Superior temporal gyrus (tissue), 1 donor: ENCODE measurements around the gene SLC2A8.

Source experiments
- DNase-seq: peaks from one replicate; pipeline ENCODE4 v3.0.0-alpha.2; 2016; ENCODE audit errors: extremely low spot score

Gene SLC2A8

DNA sequence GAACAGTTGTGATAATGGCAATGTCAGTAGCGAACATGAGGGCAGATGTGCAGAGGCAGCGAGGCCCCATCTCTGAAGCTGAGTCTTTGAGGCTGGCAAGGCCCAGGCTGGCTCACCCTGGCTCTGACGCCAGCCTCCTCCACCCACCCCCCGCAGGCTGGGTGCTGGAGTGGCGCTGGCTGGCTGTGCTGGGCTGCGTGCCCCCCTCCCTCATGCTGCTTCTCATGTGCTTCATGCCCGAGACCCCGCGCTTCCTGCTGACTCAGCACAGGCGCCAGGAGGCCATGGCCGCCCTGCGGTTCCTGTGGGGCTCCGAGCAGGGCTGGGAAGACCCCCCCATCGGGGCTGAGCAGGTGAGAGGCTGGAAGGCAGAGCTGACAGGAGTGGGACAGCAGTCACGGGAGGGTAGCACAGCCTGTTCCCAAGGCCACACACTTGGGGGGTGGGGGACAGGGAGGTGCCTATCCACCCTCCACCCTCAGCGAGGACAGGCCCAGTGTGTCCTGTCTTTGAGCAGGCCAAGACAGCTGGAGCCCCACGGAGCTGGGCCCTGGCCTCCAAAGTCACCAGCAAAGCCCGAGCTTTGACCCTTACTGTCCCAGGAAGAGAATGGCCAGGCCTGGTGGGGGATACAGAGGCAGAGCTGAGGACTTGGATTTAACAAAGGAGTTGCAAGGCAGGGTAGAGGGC lies 5.6 kb downstream of the SLC2A8 start:
- DNase-seq, result no peak

DNA sequence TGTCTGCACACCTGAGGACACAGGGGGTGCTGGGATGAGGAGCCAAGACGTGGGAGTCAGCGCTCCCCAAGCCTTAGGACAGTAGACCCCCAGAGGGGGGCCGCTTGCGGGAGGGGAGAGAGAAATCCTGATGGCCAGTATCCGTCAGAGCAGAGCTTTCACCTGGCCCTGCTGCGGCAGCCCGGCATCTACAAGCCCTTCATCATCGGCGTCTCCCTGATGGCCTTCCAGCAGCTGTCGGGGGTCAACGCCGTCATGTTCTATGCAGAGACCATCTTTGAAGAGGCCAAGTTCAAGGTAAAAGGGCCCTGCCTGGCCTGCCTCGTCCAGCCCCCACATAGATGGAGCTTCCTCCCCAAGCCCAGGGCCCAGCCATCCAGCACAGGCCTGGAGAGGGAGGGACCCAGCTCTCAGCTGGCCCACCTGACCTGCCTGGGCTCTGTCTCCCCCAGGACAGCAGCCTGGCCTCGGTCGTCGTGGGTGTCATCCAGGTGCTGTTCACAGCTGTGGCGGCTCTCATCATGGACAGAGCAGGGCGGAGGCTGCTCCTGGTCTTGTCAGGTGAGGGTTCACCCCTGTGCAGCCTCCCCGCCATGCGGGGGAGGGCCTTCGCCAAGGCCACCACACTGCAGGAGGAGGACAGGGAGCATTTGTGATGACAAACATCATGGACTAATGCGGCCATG lies 6.7 kb downstream of the SLC2A8 start:
- DNase-seq, result no peak

DNA sequence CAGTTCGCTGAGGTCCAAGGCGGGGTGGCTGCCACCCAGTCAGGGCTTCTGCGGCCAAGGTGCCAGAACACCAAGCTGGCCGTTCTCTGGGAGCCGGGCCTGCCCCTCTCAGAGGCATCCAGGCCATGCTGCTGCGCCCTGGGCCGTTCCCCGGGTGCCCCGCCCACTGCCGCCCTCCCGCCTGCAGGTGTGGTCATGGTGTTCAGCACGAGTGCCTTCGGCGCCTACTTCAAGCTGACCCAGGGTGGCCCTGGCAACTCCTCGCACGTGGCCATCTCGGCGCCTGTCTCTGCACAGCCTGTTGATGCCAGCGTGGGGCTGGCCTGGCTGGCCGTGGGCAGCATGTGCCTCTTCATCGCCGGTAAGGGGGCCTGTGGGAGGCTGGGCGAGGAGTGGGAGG lies 7.7 kb downstream of the SLC2A8 start:
- DNase-seq, result no peak

DNA sequence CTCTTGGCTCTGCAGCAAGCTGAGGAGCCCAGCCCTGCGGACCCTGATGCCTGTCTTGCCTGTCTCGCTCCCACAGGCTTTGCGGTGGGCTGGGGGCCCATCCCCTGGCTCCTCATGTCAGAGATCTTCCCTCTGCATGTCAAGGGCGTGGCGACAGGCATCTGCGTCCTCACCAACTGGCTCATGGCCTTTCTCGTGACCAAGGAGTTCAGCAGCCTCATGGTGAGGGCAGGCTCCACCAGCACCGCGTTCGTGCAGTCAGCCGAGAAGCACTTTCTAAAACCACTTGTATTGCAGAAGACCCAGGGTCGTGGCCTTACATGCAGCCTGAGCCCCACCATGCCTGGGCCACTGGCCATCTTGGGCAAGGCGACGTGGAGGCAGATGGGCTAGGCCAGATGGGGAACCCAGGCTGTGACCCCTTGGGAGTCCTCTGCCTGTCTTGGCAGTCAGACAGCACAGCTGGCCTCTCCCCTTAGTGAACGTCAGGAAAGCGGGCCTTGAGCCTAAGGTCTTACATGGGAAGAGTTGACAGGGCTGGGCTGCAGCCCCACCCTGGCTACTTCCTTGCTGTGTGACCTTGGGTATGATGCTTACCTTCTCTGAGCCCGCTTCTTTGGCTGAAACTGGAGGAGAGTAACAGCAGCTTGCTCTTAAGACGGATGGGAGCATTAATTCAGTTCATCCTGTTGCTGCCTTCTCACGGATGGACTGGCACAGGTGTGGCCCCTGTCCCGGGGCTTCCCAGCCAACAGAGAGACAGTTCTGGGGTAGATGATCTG lies 8.6 kb downstream of the SLC2A8 start:
- no peak for DNase-seq

DNA sequence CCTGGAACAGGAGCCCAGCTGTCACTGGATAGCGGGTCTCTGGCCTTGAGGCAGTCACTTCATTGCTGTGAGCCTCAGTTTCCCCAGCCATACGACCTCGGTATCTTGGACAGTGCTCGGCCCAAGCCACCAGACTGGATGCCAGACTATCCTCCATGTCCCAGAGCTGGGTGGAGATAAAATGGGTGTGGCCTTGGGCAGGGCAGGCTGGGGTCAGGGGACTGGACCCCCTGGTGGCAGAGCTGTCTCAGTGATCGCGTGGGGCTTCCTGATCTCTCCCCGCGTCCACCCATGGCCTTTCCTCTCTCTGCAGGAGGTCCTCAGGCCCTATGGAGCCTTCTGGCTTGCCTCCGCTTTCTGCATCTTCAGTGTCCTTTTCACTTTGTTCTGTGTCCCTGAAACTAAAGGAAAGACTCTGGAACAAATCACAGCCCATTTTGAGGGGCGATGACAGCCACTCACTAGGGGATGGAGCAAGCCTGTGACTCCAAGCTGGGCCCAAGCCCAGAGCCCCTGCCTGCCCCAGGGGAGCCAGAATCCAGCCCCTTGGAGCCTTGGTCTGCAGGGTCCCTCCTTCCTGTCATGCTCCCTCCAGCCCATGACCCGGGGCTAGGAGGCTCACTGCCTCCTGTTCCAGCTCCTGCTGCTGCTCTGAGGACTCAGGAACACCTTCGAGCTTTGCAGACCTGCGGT lies 10.0 kb downstream of the SLC2A8 start:
- DNase-seq, result no peak

DNA sequence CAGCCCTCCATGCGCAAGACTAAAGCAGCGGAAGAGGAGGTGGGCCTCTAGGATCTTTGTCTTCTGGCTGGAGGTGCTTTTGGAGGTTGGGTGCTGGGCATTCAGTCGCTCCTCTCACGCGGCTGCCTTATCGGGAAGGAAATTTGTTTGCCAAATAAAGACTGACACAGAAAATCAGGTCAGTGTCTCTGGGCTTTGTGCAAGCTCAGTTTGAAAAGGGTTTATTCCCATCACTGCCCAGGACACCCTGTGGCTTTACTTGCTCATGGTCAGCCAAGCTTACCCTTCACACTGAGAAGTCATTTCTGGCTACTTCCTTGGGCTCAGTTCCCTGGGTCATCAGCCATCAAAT lies 10.5 kb downstream of the SLC2A8 start:
- no peak for DNase-seq

DNA sequence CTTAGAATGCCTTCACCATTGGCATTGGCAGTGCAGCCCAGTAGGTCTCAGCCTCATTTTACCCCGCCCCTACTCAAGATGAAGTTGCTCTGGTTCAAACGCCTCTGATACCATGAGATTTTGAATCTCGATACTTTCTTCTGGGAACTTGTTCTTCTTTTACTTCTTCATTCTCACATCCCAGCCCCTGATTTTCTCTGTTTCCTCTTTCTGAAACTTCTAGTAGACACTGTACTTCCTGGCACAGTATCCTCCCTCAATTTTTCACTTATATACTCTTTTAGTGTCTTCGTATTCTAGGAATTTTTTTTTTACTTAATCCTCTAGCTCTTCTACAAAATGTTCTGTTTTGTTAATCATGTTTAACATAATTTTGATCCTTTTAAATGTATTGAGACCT lies 14.2 kb downstream of the SLC2A8 start:
- DNase-seq, result no peak

DNA sequence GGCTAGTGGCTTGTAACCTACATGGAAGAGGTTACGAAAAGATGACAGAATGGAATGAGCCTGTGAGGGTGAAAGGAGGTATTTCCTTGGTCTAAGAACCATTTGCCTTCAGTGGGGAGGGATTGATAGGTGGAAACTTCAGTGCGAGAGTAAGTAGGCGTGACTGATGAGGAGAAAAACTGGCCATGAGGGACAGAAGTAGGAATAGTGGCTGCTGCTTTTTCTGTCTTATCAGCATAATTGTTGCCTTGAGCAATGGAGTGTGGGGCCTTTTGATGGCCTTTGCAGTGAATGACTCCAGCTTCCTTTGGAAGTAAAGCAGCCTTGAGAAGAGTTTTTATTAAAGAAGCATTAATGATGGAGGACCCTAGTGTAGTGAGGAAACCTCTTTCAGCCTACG lies 18.2 kb downstream of the SLC2A8 start:
- DNase-seq, result no peak

DNA sequence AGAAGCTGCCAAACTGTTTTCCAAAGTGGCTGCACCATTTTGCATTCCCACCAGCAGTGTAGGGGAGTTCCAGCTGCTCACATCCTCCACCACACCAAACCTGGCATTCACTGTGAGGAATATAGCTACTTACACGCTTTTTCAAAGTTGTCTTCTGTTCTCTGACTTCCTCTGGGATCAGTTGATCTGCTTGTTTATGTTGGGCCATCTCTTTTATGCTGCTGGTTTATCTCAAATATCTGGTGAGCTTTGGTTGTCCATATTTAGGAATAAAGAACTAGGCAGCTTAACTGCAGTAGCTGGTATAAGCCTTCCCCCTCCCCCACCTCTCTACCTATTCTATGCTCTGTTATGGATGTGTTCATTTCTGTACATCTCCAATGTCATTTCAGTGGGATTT lies 18.7 kb downstream of the SLC2A8 start:
- no peak for DNase-seq

DNA sequence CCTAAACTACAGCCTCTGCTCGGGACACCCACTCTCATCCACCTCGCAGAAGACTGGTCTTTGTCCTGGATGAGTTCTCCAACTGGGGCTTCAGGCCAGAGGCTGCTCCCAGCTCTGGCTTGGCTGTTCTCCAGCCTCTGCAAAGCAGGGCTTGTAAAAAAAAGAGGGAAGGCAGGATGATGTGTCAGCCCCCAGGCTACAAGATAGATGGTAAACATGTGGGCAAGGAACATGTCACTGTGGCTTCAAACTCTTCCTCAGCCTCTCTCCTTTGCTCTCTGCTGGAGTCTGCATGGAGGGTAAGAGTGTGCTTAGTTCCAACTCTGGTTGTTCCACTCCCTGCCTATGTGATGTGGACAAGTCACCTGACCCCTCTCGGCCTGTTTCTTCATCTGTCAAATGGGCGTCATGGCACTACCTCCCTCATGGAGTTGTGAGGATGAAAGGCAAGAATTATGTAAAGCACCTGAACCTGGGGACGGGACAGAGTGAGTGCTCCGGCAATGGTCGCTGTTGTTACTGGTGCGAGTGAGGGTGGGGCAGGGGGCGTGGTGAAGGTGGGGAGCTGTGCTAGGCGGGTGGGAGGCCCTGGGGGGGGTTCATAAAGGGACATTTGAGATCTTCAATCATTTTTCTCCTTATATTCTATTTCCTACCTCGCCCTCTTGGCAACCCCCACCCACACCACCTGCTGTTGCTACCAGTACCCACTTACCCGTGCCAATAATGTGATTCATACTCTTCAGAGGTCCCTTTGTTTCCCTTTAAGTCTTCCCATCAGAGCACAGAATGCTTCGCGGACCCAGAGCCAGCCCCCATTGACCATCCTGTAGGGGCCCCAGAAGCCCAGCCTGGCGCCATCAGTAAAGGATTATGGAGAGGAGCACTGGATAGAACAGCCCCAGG lies 20.4 kb downstream of the SLC2A8 start:
- no peak for DNase-seq

DNA sequence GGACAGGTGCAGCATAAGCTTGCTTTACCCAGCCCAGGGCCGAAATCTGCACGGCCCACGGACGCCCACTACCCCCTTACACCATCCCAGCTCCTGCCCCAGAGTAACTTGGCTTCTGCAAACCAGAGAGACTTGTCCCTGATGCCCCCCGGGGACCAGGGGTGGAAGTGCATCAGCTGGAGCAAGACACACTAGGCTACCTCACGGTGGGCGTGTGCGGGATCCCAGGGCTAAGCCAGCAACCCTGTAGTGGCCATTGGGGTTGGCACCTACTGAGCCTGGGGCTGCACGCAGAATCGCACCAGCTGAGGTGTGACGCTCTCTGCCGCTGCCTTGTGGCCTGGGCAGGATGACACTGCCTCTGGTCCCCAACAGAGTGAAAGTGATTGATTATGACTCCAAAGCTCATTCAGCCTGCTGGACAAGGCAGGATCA lies 21.1 kb downstream of the SLC2A8 start:
- DNase-seq, result no peak

DNA sequence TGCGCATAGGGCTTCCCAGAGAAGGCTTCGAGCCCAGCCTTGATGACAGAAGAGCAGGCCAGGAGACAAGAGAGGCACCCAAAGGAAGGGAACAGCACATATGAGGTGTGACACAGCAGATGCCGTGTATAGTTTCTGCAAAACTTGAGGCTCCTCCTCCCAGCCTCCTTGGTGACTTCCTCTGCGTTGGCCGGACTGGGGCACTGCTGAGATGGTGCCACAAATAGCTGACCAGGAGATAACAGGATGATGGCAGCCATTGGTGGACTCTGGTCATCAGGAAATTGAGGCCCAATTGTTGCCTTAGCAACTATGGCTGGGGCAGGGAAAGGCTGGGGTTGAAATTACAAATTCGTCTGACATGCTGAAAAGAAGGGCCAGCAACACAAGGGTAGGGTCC lies 22.4 kb downstream of the SLC2A8 start:
- no peak for DNase-seq

DNA sequence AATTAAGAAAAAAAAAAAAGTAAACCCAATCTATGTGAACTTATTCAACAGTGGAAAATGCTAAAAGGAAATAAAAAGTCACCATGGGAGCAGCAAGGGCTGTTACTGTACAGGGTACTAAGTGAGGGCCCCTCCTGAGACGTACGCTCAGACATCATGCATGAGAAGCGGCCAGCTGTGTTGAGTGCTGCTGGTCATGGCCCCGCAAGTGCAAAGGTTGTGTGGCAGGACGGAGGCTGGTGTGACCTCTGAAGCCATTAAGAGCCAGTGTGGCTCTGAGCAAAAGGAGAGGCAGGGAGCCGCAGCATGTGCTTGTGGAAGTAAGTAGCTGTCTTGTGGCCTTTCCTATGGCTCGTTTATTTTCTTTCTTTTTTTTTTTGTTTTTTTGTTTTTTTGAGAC lies 24.1 kb downstream of the SLC2A8 start:
- no peak for DNase-seq

DNA sequence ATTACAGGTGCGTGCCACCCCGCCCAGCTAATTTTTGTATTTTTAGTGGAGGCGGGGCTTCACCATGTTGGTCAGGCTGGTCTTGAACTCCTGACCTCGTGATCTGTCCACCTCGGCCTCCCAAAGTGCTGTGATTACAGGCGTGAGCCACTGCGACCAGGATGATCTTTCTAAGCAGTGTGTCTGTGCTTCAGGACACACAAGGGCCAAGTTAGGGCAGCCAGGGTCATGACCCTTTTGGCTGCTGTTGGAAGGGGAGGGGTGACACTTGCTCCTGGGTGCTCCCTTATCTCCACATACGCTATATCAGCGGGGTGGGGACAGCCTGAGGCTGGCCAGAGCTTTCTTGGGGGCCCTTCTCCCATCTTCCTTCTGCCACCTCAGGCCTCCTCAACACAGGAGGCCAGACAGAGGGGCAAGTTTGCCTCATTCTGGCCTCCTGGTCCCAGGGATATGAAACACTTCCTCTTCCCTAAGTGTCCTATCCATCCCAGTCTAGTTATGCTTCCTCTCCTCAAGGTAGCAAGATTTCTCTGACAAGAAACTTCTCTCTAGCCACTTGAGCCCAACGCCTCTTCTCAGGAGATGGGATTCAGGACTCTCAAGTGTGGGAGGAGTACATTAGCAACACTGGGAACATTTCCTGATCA lies 25.3 kb downstream of the SLC2A8 start:
- DNase-seq, result no peak

DNA sequence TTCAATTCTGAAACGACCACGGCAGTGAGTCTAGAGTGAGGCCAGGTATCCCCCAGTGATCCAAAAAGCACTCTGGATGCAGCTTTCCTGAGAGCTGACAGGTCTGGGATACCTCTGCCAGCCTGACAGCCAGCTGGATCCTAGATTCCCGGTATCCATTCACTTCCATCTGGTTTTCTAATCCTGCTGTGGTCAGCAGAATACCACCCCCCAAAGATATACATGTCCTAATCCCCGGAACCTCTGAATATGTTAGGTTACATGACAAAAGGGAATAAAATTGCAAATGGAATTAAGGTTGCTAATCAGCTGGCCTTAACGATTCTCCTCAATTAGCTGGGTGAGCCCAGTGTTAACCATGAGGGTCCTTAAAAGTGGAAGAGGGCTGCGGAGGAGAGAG lies 25.8 kb downstream of the SLC2A8 start:
- DNase-seq, result no peak

DNA sequence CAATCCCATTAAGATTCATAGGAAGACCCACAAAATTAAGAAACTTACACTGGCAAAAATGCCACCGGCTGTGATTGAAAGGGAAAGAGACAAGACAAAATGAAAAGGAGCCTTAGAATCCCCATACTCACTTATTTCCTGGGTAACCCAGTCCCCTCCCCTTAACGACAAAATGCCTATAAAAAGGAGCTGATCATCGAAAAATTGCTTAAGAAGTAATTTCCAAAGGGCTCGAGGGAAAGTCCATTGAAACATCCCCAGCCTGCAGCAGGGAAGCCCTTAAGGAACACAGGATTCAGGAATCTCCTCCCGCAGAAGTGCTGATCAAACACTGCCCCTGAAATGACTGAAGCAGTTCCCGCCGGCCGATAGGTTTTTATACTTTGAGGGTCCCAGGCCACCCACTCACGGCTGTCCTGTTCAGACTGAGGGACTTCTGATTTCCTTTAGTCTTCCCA lies 26.5 kb downstream of the SLC2A8 start:
- no peak for DNase-seq

DNA sequence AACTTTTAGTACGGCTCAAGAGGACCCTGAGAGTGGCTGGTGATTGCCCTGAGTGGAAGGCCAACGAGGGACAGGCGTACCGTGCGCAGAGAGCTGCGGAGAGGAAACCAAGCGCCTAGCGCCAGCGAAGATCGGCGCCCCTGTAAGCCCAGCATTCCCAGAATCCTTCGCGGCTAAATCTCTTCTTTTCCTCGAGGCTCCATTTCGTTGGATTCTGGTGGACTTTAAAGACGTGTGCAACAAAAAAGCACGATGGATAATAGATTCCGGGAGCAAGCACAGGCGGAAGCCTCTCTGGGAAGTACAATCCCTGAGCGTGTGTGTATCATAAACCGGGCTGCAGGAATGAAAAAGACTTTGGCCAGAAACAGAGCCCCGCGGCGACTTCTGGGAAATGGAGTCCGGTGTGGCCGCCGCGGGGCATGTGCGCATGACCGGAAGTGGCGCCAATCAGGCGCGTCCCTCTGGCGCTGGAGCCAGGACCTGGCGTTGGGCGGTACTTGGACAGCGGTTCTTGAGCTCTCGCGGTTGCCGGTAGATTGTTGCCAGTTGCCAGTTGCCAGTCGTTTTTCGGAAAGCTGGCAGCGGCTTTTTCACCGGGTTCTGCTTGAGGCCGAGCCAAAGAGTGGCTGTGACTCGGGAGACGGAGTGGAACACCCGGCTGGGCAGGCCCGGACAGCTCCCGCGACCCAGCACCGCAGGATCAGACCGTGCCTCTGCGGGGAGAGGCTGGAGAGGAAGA lies 27.1 kb downstream of the SLC2A8 start, which contains the start of gene ZNF79:
Gene ZNF79, plus strand, starts transcription at position 449 of the 742 bp plus-strand sequence. CDS start 406 bp downstream, outside the sequence.
- peak; percentile 98 for DNase-seq

DNA sequence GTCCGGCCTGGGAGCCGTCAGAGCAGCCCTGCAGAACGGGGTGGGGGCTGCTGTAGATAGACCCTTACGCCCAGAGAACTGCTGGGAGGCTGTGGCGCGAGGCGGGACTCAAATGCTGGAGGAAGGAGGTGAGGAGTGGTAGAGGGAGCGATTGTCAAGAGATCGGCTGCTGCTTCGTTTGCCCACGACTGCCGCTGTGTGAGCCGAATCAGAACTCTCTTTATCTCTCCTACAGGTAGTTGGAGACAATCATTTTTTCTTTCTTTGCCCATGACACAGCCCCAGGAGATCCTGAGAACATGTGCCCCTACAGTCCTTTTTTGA lies 27.7 kb downstream of the SLC2A8 start:
- DNase-seq, result no peak

DNA sequence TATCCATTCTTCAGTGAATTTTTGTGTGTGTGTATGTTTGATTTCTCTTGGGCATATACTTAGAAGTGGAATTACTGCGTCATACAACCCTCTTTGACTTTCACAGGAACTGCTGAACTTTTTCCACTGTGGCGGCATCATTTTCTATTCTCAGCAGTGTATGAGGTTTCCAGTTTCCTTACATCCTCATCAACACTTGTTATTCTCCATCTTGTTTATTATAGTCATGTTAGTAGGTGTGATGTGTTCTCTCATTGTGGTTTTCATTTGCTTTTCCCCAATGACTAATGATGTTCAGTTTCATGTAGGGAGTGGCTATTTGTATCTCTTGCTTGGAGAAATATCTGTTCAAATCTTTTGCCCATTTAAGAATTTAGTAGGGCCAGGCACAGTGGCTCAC lies 29.8 kb downstream of the SLC2A8 start:
- DNase-seq, result no peak

DNA sequence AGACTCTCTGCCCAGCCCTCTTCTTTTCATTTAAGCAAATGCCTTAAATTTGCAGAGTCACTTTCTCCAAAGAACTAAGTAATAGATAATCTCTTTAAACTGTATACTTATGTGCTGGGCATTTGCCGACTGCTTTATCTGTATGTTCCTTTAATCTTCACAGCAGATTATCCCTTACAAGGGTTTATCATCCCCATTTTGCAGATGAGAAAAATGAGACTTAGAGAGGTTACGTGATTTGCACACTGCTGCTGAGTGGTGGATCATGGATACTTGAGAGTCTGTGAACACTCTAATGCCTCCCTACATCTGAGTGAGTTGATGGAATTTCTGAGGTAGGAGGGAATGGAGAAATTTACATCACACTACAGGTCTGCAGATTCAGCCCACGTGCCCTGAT lies 31.4 kb downstream of the SLC2A8 start:
- DNase-seq, result no peak
